ENCODE results near the gene GJC2. TPM values are rescaled to one million over a fixed set of nuclear protein-coding genes. Genes with fewer than 3 reads are reported as not detected.

Gene GJC2
- total RNA-seq, 3 donors from 2014 or later = 0.55 to 8.9 (median 1.5) TPM

DNA sequence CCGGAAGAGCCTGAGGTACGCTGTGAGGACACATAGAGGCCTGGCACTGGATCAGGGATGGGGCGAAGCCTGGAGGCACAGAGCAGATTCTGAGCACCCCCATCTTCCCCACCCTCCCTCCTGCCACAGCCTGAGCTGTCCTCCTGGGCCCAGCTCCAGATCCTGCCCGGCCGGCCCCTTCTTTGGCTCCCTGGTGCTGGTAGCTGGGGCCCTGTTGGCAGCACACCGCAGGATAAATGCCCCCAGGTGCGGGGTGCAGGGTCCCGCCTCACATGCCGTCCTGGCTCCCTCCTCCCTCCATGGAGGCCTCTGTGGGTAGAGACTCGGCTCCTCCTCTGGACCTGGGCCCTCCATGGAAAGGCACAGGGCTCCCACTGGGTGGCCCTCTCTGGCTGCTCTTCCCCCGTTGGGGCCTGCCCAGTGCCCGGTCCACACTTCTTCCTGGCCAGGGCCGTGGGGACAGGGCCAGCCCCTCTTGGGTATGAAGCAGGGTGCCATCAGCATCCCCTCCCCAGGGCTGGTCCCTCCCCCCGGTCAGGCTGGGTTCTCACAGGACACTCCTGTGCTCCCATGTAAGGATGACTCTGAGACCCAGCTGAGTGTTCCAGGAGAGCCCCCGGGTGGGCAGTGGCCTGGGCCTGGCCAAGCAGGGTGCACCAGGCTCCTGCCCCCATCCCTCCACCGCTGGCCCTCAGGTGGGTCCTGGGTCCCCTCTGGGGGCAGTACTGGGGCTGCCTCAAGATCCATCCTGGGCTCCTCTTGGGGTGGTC is 57.0 kb downstream of the GJC2 start:
- DNase-seq = no peak
- peak; percentile 7 for ATAC-seq
- intact Hi-C loops (cut with DNase I, micrococcal nuclease) = no loop called here

GRCh38 chr1:228207381-228207810 is 57.7 kb downstream of the GJC2 start:
- ATAC-seq = no peak
- H3K36me3 ChIP-seq (ENCODE audit: low read depth) = no peaks in the 10 kb centered on the region
- H3K4me1 ChIP-seq (ENCODE audit: low read depth) = no peaks in the 10 kb centered on the region
- TF ChIP-seq, protein P1, sequence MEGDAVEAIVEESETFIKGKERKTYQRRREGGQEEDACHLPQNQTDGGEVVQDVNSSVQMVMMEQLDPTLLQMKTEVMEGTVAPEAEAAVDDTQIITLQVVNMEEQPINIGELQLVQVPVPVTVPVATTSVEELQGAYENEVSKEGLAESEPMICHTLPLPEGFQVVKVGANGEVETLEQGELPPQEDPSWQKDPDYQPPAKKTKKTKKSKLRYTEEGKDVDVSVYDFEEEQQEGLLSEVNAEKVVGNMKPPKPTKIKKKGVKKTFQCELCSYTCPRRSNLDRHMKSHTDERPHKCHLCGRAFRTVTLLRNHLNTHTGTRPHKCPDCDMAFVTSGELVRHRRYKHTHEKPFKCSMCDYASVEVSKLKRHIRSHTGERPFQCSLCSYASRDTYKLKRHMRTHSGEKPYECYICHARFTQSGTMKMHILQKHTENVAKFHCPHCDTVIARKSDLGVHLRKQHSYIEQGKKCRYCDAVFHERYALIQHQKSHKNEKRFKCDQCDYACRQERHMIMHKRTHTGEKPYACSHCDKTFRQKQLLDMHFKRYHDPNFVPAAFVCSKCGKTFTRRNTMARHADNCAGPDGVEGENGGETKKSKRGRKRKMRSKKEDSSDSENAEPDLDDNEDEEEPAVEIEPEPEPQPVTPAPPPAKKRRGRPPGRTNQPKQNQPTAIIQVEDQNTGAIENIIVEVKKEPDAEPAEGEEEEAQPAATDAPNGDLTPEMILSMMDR (IDR thresholded peaks at IDR 0.05) = no peak
- no peaks in the 10 kb centered on the region for H3K9me3 ChIP-seq
- no peak for DNase-seq
- intact Hi-C loops (cut with DNase I, micrococcal nuclease) = no loop called here
- no peak overlapping the region for H3K4me3 ChIP-seq

More for the DNA sequence above, 57.0 kb downstream of the GJC2 start:
- H3K4me3 ChIP-seq = no peak overlapping the region
- no peaks in the 10 kb centered on the region for H3K36me3 ChIP-seq (ENCODE audit: low read depth)
- no peaks in the 10 kb centered on the region for H3K4me1 ChIP-seq (ENCODE audit: low read depth)
- TF ChIP-seq, protein P1 (IDR thresholded peaks at IDR 0.05) = no peak
- no peaks in the 10 kb centered on the region for H3K9me3 ChIP-seq

- TF ChIP-seq, protein P1 (IDR thresholded peaks at IDR 0.05) = no peak
- no peaks in the 10 kb centered on the region for H3K9me3 ChIP-seq
- no peaks in the 10 kb centered on the region for H3K4me1 ChIP-seq (ENCODE audit: low read depth)
- no peak for DNase-seq
- intact Hi-C loops (cut with DNase I, micrococcal nuclease) = no loop called here
- no peak for ATAC-seq
- no peaks in the 10 kb centered on the region for H3K36me3 ChIP-seq (ENCODE audit: low read depth)
- H3K4me3 ChIP-seq = no peak within 1 kb of the TSS
Measured at GRCh38 chr1:228207851-228208821, 58.4 kb downstream of the GJC2 start, which contains the start of gene OBSCN. OBSCN (plus strand) TSS chr1:228208044; CDS start chr1:228211784, 3,740 bp downstream.

DNA sequence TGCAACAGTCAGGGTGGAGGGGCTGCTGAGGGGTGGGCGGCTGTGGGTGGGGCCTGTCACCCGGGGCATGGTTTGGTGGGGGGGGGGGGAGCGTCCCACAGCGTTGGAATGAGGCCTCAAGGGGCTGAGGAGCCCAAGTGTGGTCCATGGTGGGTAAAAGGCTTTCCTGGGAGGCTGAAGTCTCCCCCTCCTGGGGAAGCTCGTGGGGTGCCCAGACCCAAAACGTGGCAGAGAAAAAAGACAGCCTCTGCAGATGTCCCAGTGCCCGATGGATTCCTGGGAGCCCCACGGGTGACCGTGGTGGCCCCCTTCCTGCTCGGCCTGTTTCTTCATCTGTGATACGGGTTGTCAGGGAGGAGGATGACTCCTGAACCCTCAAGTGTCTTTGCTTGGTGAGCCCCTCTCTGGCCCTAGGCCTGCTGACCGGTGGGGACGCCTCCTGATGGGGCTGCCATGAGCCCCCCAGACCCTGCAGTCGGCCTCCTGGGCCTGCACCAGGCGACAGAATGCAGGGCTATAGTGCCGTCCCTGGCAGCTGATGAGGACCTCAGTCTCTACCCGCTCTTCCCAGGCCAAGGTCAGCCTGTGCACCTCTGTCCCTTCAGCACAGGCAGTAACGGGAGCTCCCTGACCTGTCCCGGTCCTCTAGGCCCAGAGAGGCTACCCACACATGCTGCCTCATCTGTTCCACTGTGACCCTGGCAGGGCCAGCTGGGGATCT is 59.3 kb downstream of the GJC2 start:
- no peaks in the 10 kb centered on the region for H3K36me3 ChIP-seq (ENCODE audit: low read depth)
- no peaks in the 10 kb centered on the region for H3K9me3 ChIP-seq
- DNase-seq (no peak), ATAC-seq (no peak)
- intact Hi-C loops (cut with DNase I, micrococcal nuclease) = no loop called here
- TF ChIP-seq, protein P1 (IDR thresholded peaks at IDR 0.05) = no peak
- no peak overlapping the region for H3K4me3 ChIP-seq
- no peaks in the 10 kb centered on the region for H3K4me1 ChIP-seq (ENCODE audit: low read depth)

Other genes starting within 250 kb of the GJC2 start
- gene WNT9A, start 202.0 kb upstream of the GJC2 start, total RNA-seq = 10 to 100 TPM in 1 of 3 donors, 1 to 10 TPM in 2; 1.7 to 12.7 (median 2.4) TPM
- gene WNT3A, start 142.9 kb upstream of the GJC2 start, total RNA-seq = not detected
- gene ARF1, start 67.2 kb upstream of the GJC2 start, total RNA-seq = 100 to 1,000 TPM; 339 to 490 (median 479) TPM
- 10 to 100 TPM; 10.6 to 15.7 (median 13.9) TPM for gene C1orf35, start 46.6 kb upstream of the GJC2 start, total RNA-seq
- gene MRPL55, start 40.6 kb upstream of the GJC2 start, total RNA-seq = 10 to 100 TPM; 24.3 to 42.1 (median 37.3) TPM
- gene GUK1, start 9.7 kb upstream of the GJC2 start, total RNA-seq = 100 to 1,000 TPM; 165 to 182 (median 178) TPM
- 10 to 100 TPM; 11.5 to 12.9 (median 11.8) TPM for gene IBA57, start 15.9 kb downstream of the GJC2 start, total RNA-seq
- 10 to 100 TPM in 1 of 3 donors, 1 to 10 TPM in 2; 4.2 to 30.9 (median 7.5) TPM for gene OBSCN, start 58.1 kb downstream of the GJC2 start, total RNA-seq